GM12891 (cell line): ENCODE measurements around the gene PTPN2.

ENCODE experiments used
- POLR2A ChIP-seq: IDR thresholded peaks from 2 replicates; pipeline ENCODE4 v1.6.1; 2011; ENCODE audit warnings: low read depth, low read length, control low read depth
- TAF1 ChIP-seq: IDR thresholded peaks from 2 replicates; pipeline ENCODE4 v1.6.1; 2011; ENCODE audit warnings: low read depth, low read length, control low read depth

DNA sequence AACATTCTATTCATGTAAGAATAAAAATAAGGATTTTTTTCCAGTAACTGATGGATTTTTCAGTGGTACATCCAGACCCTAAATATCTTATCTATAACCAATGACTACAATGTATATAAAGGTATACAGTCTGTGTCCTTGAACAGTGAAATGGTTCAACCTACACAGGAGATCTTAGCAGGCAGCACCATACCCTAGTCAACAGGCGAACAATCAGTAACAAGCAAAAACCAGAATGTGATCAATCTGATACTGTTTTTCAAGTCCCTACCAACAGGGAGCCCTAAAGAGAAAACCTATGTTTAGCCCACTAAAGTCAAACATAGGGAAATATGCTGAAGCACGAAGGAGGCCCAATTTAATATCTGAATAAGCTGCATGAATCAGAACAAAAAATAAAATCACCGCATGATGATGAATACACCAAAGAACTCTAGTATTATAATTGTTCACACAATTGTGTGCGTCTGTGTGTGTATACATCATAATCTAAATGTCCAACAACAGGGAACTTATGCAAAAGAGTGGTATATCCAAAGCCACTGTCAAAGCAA is 26.0 kb downstream of the PTPN2 start:
- TF ChIP-seq POLR2A (no peak), TAF1 (no peak)
